C4-2B (cell line): ENCODE measurements around the gene CNOT3.
A peak's percentile ranks its signal among the peaks of the same experiment; 100 is the strongest.

Source experiments
- H3K27ac ChIP-seq: fragments of 450-650 bp; 2 replicates; pipeline ENCODE4 v1.5.1; 2017
- CTCF ChIP-seq: fragments of 450-650 bp; conservative IDR thresholded peaks from 2 replicates; pipeline ENCODE4 v1.5.1; 2017; ENCODE audit warnings: mild to moderate bottlenecking
- ZFX ChIP-seq: fragments of 450-650 bp; IDR thresholded peaks from 2 replicates; pipeline ENCODE4 v1.6.1; 2017

CNOT3 gene

GRCh38 chr19:54109651-54110050 is 27.9 kb upstream of the CNOT3 start:
- TF ChIP-seq CTCF (no peak), ZFX (no peak)
- H3K27ac ChIP-seq = no peak overlapping the region

GRCh38 chr19:54114340-54115108 is 23.0 kb upstream of the CNOT3 start:
- H3K27ac ChIP-seq = peak overlapping the region; percentile 77
- TF ChIP-seq ZFX (no peak), CTCF (no peak)

- peak within 1 kb of the TSS; percentile 77 for H3K27ac ChIP-seq
- TF ChIP-seq ZFX (peak; percentile 86; the same call in 1 of the 2 replicates), CTCF (no peak)
Measured at GRCh38 chr19:54115109-54116063, 22.2 kb upstream of the CNOT3 start, which contains the start of the genes PRPF31 and TFPT. Gene PRPF31 (plus strand): TSS chr19:54115754. CDS start chr19:54118279, 2,525 bp downstream. Gene TFPT (minus strand): TSS chr19:54115657. CDS start chr19:54115269, 388 bp downstream.

- TF ChIP-seq ZFX (no peak), CTCF (no peak)
- H3K27ac ChIP-seq = no peak overlapping the region
Measured at GRCh38 chr19:54121259-54121658, 16.3 kb upstream of the CNOT3 start.

- TF ChIP-seq ZFX = no peak
Measured at GRCh38 chr19:54123682-54124081, 13.9 kb upstream of the CNOT3 start.

GRCh38 chr19:54124393-54124792 is 13.2 kb upstream of the CNOT3 start:
- no peak overlapping the region for H3K27ac ChIP-seq
- no peak for TF ChIP-seq ZFX
- no peak for TF ChIP-seq CTCF

More at GRCh38 chr19:54123682-54124081, 13.9 kb upstream of the CNOT3 start:
- H3K27ac ChIP-seq = no peak overlapping the region

- TF ChIP-seq ZFX (no peak), CTCF (no peak)
- H3K27ac ChIP-seq = no peak overlapping the region
Measured at GRCh38 chr19:54125713-54126112, 11.8 kb upstream of the CNOT3 start.
